GM21576 (cell line): ENCODE results near the gene MESD.

Experiments used
- ATAC-seq: cut with Tn5 transposase; IDR thresholded peaks from one replicate; pipeline ENCODE4 v1.9.1; 2021; ENCODE audit warnings: mild to moderate bottlenecking, moderate library complexity; ENCODE audit not compliant: unreplicated experiment

MESD gene

DNA sequence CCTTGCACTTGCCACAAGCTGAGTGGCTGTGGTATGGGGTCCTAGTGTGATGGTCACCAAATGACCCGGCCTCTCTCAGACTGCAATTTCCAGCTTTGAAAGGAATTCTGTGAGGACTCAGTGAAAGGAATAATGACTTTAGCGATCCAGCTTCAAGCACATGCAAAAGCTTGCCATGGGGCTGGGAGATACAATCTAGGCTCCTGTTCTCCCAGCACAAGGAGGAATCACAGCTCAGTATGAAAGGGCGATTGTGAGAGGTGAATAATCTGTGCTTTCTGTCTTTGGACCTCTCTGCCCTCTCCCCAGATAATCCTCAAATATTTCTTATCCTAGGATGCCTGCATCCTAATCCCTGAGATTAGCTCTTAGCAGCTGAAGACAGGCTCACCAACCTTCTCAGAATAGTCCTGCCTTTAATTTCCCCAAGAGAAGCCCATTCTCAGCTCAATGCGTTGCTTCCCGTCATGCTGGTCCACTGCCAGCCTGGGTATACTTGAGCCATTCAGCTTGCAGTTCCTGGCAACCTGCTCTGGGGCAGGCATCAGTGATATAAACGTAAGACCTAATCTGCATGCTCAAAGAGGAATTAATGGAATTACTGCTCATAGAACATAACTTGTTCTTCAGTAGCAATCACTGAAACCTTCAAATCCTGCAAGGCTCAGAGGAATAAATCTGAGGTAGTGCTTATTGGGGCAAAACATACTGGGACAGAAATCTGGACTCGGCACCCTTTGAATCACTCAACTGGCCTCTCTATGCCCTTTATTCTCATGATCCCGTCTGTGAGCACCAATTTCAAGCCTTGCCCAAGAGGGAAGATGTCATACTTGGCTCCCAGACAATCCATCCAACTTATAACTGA, 26.2 kb upstream of the MESD start:
- no peak for ATAC-seq

DNA sequence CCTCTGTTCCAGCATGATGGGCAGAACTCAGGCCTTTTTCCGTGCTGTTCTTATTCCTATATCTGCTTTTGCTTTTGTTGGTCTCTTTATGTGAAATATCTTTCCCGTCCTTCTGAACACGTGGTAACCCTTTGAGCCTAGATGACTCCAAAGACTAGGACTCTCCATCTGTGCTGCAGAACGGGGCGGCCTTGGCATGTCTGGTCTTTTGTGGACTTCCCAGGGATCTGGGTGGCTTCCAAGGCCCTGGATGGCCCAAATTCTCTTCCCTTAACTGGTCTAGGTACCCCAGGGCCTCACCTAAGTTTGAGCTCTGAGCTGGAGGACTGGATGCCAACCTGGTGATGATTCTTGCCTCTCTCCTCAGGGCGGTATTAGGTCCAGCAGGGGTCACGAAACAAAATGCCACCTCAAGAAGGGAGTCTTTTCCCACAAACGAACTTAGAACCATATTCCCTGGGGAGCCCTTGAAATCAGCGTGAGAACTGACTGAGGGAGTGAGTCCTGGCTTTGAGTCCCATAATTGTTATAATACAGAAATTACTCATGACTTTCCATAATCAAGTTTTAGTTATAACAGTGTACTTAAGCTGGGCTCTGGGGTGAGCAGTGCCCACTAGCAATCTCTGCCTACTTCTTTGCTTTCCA, 25.0 kb upstream of the MESD start:
- no peak for ATAC-seq

GRCh38 chr15:81013396-81013929, 23.8 kb upstream of the MESD start:
- ATAC-seq = no peak

DNA sequence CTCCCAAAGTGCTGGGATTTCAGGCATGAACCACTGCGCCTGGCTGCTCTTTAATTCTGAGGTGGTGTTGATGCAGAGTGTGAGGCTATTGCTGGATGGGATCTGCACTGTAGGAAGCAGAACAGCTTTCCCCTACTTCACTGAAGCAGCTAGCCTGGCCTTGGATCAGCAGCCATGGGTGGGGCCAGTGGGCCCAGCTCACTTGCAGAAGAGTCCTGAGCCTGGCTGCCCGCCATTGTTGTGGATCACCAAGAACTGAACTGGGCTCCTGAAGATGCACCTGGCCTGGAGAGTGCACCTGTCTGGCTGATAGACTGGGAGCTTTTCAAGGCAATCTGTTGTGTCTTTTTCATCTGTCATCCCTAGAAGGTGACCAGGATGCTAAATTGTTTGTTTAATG, 23.0 kb upstream of the MESD start:
- ATAC-seq = no peak

- ATAC-seq = no peak
Measured at GRCh38 chr15:81011593-81011992, 22.0 kb upstream of the MESD start.

DNA sequence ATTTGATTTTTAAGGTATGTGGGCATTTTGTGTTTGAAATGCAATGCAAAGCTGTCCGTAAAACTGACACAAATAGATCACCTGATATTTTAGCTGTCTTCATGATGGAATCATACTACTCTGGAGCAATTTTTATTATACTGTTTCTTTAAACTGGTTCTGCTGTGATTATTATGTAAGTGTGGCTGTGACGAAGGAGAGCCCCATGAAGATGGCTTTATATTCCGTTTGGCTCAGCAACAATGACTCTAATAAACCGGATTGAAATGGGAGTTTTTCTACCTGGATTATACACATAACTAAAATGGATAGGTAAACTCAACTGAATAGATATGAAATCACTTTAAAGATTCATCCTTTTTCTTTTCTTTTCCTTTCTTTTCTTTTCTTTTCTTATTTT, 20.5 kb upstream of the MESD start:
- no peak for ATAC-seq

DNA sequence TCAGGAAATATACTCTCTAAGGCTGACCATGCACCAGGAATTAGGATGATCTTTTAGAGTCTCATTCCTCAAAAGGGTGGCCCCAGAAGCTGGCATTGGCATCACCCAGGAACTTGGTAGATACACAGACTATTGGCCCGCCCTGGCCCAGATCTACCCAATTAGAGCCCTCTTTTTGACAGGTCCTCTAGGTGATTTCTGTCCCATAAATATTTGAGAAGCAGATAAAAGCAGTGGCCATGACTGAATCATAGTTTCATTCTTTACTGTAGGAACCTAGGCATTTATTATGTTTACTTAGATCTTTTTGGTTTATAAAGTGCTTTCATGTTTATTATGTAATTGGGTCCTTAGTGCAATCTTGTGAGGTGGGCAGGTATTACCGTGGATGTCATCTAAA, 18.7 kb upstream of the MESD start:
- ATAC-seq = no peak

DNA sequence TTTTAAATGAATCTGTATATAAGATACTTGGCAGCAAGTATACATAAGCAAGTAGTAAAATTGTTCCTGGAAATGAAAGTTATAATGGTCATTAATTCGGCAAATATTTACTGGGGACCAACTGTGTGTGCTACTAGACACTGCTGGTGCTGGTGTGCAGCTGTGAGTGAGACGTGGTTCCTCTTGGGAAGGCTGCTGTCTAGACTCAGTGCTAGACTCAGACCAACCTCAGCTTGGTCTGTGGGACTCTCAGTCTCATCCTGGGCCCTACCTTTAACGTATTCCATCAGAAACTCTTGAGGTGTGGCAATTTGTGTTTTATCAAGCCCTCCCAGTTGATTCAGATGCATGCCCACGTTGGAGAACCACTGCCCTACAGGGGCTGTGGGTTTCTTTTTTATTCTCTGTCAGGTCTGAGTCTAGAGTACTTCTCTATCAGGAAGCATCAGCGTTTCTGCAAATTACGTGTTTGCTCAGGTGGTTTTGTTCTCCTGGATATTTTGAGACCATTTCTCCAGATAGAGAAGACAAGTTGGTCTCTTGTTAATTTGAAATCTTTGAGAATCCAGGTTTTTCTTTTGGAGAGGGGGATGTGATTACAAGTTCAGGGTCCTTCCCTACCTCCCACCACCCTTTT, 17.9 kb upstream of the MESD start:
- ATAC-seq = no peak

- no peak for ATAC-seq
Measured at GRCh38 chr15:81006124-81006523, 16.5 kb upstream of the MESD start.

DNA sequence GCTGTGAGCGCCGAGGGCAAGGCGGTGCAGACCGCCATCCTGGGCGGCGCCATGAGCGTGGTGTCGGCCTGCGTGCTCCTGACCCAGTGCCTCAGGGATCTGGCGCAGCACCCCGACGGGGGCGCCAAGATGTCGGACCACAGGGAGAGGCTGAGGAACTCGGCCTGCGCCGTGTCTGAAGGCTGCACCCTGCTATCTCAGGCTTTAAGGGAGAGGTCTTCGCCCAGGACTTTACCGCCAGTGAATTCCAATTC, 13.4 kb upstream of the MESD start:
- no peak for ATAC-seq

DNA sequence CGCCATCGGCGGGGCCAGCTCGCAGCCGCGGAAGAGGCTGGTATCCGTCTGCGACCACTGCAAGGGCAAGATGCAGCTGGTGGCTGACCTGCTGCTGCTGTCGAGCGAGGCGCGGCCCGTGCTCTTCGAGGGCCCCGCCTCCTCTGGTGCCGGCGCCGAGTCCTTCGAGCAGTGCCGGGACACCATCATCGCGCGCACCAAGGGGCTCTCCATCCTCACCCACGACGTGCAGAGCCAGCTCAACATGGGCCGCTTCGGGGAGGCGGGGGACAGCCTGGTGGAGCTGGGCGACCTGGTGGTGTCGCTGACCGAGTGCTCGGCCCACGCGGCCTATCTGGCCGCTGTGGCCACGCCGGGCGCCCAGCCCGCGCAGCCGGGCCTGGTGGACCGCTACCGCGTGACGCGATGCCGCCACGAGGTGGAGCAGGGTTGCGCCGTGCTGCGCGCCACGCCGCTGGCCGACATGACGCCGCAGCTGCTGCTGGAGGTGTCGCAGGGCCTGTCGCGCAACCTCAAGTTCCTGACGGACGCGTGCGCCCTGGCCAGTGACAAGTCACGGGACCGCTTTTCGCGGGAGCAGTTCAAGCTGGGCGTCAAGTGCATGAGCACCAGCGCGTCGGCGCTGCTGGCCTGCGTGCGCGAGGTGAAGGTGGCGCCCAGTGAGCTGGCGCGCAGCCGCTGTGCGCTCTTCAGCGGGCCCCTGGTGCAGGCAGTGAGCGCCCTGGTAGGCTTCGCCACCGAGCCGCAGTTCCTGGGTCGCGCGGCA, 12.9 kb upstream of the MESD start:
- ATAC-seq = no peak

- ATAC-seq = no peak
Measured at GRCh38 chr15:81002009-81002330, 12.4 kb upstream of the MESD start.

DNA sequence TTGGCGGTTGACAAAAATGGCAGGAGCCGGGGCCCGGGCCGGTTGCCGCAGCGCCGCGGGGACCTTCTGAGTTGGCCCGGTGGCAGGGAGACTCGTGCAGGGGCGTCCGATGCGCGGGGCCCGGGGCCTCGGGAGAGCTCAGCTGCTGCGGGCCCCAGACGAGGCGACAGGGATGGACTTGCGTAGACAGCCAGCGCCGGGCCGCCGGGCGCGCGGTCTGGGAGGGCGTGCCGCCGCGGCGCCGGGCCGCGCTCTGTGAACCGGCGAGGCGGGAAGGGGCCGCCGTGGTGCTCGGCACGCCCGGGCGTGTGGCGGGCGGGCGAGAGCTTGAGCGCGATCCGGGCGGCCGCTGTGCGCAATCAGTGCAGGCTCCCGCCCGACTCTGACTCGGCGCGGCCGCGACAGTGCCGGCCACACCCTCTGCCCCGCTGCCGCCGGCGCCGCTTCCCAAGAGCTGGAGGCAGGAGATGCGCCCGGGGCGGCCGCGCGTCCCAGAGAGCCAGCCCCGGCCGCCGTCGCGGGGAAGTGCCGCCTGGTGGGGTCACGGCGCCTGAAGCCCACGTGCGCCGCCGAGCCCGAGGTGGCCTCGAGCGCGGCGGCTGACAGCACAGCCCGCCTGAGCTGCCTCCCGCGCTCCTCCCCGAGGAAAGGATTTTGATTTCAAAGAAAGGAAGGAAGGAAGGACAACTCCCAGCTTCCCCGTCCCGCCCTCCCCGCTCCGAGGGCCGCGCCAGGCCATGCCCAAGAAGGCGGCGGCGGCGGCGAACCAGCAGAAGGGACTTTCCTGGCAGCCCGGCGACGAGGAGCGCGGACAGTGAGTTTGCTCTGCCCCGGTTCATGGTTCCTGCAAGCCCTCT, 11.8 kb upstream of the MESD start:
- peak; percentile 27 for ATAC-seq

DNA sequence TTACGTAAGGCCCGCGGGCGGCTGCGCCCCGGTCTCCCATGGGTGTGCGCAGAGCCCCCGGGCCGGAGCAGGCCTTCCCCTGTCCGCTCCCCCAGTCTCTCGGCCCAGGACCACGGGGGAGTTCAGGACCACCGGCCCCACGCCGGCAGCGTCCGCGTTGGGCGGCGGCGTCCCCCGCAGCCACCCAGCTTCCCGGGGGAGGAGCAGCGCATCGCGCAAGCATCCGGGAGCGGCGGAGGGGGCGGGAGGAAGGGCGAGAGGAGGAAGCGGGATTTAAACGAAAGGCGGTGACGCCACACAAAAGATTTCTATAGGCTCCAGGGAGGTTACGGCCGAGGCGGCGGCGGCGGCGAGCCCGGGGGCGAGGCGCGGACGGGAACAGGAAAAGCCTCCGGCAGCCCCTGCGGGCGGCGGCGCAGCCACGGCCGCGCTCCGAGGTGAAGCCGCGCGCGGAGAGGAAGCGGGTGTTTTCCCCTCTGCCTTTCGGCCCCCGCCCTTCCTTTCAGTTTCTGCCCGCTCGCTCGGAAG, 11.1 kb upstream of the MESD start, which contains the start of gene TLNRD1:
TSS of gene TLNRD1 (plus strand) at position 300 of the 528 bp plus-strand sequence. CDS start 1,349 bp downstream, outside the sequence.
- ATAC-seq = peak; percentile 46

DNA sequence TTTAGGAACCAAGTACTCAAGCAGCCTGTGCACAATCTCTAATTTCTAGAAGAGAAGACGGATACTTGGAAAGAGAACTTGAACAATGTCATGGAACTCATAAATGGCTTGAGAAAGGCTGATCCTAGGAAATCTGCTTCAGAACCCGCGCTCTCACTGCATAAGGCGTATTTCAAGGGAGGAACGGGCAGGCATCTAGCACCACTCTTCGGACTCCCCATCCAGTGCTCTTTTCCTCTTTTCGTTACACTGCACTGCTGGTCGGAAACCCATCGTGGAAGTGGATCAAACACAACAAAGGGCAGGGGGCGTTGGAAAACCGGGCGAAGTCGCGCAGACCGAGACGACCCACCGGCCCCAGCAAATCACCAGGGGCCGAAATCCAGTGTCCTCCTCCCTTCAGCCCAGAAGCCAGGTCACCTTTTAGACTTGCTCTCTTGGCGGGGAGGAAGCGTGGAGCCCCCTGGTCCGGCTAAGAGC, 10.6 kb upstream of the MESD start:
- ATAC-seq = no peak

DNA sequence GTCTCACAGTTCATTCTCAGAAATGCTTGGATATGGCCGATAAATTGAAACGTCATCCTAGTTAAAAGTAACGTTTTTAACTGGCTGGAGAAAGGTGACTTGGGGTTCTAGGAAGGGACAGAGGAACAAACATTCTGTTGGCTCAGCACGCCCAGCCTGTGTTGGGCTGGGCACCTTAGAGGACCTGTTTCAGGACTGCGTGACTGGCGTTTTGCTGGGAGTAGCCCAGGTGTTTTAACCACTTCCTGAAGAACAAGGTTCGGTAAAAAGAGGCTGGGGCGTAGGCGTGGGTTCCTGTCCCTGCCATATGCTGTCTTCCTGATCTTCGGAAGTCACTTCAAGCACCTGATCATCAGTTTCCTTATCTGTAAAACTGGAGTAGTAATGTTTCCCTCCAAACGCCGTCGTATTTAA, 10.0 kb upstream of the MESD start:
- ATAC-seq = peak; percentile 30

DNA sequence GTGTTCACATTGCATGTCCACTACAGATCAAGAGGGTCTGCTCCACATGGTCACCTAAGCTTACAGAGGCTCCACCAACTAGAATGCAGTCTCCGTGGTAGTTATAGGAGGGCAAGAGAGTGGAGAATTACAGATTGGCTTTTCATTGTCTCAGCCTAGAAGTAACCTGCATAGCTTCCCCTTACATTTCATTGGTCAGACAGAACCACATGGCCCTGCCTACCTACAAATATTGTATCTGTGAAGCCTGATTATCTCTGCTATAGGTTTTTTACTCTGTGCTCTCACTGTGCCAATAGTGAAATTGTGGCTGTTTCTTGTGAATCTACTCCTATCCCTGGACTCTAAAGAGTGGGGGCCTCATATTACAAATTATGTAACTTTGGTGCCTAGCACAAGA, 8.6 kb upstream of the MESD start:
- no peak for ATAC-seq

- no peak for ATAC-seq
Measured at GRCh38 chr15:80997692-80998091, 8.1 kb upstream of the MESD start.

DNA sequence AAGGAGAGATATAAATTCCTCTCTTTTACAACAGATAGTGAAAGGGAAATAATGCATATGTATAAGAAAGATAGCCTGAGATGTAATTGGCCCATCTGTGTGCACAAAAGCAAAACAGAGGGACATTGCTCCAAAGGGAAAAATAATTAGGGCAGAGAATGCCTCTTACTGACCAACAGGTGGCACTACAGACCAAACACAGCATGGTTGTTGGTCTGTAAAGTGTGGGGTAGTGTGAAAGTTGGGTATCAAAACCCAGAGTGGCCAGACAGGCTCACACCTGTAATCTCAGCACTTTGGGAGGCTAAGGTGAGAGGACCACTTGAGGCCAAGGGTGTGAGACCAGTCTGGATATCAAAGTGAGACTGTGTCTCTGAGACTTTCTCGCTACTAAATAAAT, 6.6 kb upstream of the MESD start:
- ATAC-seq = no peak

DNA sequence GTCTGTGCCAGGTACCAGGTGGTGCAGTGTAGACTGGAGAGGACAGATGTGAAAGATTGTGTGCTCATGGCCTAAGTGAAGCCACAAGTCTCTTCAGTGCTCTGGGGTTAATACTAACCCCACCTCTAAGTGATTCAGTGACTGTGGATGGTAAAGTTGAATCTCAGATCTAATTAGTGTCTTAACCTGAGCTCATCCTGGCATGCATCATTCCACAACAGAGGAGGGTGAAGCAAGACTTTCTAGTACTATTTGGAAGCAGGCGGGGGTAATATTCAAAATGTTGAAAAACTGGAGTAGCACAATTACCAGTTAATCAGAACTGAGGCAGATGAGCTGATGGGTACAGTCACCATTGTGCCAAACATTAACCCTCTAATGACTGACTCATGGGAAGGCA, 2.8 kb upstream of the MESD start:
- no peak for ATAC-seq
